ENCODE data around the gene TRIP12.
A peak's percentile ranks its signal among the peaks of the same experiment; 100 is the strongest.
"Not testable (repeated sequence)": the region's sequence is repeated elsewhere in the genome, so short reads cannot be mapped to it uniquely, and the experiment has no call there.

TRIP12 gene

GRCh38 chr2:229765721-229766120, 156.1 kb downstream of the TRIP12 start:
- Histone ChIP-seq H3K4me3 (ENCODE audit: low read depth, low read length) (no peak overlapping the region), H3K9ac (ENCODE audit: low read length) (no peak overlapping the region), H3K36me3 (ENCODE audit: control insufficient read depth, insufficient read depth, low read length) (peaks cover 66% of the 10 kb centered on the region), H3K4me1 (ENCODE audit: control insufficient read depth, insufficient read depth, low read length) (peaks cover 10% of the 10 kb centered on the region; the same call in 1 of the 2 replicates), H3K9me3 (ENCODE audit: control insufficient read depth, insufficient read depth, low read depth, low read length) (no peaks in the 10 kb centered on the region), H3K27ac (ENCODE audit: low read depth, low read length) (no peak overlapping the region), H3K27me3 (ENCODE audit: control insufficient read depth, insufficient read depth, low read length) (no peaks in the 10 kb centered on the region)

DNA sequence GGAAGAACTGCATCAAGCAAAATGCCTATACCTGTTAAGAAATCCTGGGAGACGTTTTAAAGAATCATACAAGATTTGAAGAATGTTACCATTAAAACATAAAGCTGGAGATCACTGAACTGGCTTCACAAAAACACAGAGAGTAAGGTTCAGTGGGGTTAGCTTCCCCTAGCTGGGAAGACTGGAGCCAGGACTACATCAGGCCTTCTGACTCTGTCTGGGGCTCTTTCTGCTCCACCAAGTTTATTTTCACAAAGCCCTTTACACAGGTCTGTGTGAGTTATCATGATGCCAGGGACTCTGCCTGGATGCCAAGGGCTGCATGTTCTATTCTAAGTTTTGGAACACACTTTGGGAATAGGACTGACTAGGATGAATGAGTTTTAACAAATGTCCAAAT, 160.1 kb downstream of the TRIP12 start:
- Histone ChIP-seq H3K9ac (ENCODE audit: low read length) (no peak overlapping the region), H3K36me3 (ENCODE audit: control insufficient read depth, insufficient read depth, low read length) (peaks cover 29% of the 10 kb centered on the region), H3K27me3 (ENCODE audit: control insufficient read depth, insufficient read depth, low read length) (no peaks in the 10 kb centered on the region), H3K9me3 (ENCODE audit: control insufficient read depth, insufficient read depth, low read depth, low read length) (no peaks in the 10 kb centered on the region), H3K4me3 (ENCODE audit: low read depth, low read length) (no peak overlapping the region), H3K4me1 (ENCODE audit: control insufficient read depth, insufficient read depth, low read length) (peaks cover 10% of the 10 kb centered on the region; the same call in 1 of the 2 replicates), H3K27ac (ENCODE audit: low read depth, low read length) (no peak overlapping the region)

DNA sequence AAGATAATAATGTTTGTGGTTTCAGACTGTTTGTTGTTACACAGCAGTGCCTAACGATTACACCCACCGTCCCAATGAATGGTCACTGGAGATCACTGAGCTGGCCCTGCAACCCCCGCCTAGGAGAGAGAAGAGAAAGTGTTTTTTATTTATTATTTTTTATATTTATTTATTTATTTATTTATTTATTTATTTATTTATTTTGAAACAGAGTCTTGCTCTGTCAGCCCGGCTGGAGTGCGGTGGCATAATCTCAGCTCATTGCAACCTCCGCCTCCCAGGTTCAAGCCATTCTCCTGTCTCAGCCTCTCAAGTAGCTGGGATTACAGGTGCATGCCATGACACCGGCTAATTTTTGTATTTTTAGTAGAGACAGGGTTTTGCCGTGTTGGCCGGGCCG, 164.3 kb downstream of the TRIP12 start:
- not testable (repeated sequence) for H3K27me3 ChIP-seq (ENCODE audit: control insufficient read depth, insufficient read depth, low read length); H3K9ac ChIP-seq (ENCODE audit: low read length); H3K36me3 ChIP-seq (ENCODE audit: control insufficient read depth, insufficient read depth, low read length); H3K27ac ChIP-seq (ENCODE audit: low read depth, low read length); H3K9me3 ChIP-seq (ENCODE audit: control insufficient read depth, insufficient read depth, low read depth, low read length); H3K4me1 ChIP-seq (ENCODE audit: control insufficient read depth, insufficient read depth, low read length); H3K4me3 ChIP-seq (ENCODE audit: low read depth, low read length)

- Histone ChIP-seq H3K9ac (ENCODE audit: low read length) (no peak overlapping the region), H3K4me3 (ENCODE audit: low read depth, low read length) (no peak overlapping the region), H3K36me3 (ENCODE audit: control insufficient read depth, insufficient read depth, low read length) (no peaks in the 10 kb centered on the region), H3K27me3 (ENCODE audit: control insufficient read depth, insufficient read depth, low read length) (no peaks in the 10 kb centered on the region), H3K9me3 (ENCODE audit: control insufficient read depth, insufficient read depth, low read depth, low read length) (no peaks in the 10 kb centered on the region), H3K4me1 (ENCODE audit: control insufficient read depth, insufficient read depth, low read length) (no peaks in the 10 kb centered on the region), H3K27ac (ENCODE audit: low read depth, low read length) (no peak overlapping the region)
These were observed 168.7 kb downstream of the TRIP12 start for GRCh38 chr2:229752970-229753729.

DNA sequence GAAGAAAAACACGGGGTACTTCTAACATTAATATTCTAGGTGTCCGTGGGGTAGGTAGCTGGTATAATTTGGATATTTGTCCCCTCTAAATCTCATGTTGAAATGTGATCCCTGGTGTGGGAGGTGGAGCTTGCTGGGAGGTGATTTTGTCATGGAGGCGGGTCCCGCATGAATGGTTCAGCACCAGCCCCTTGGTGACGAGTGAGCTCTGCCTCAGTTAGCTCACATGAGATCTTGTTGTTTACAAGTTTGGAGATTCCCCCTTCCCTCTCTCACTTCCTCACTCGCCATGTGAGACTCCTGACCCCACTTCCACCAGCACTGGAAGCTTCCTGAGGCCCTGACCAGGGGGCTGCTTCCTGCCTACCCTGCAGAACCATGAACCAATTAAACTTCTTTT, 172.0 kb downstream of the TRIP12 start:
- Histone ChIP-seq H3K4me3 (ENCODE audit: low read depth, low read length) (no peak overlapping the region), H3K9ac (ENCODE audit: low read length) (no peak overlapping the region), H3K27ac (ENCODE audit: low read depth, low read length) (no peak overlapping the region), H3K27me3 (ENCODE audit: control insufficient read depth, insufficient read depth, low read length) (no peaks in the 10 kb centered on the region), H3K36me3 (ENCODE audit: control insufficient read depth, insufficient read depth, low read length) (no peaks in the 10 kb centered on the region), H3K4me1 (ENCODE audit: control insufficient read depth, insufficient read depth, low read length) (no peaks in the 10 kb centered on the region), H3K9me3 (ENCODE audit: control insufficient read depth, insufficient read depth, low read depth, low read length) (no peaks in the 10 kb centered on the region; the same call in 1 of the 2 replicates)

DNA sequence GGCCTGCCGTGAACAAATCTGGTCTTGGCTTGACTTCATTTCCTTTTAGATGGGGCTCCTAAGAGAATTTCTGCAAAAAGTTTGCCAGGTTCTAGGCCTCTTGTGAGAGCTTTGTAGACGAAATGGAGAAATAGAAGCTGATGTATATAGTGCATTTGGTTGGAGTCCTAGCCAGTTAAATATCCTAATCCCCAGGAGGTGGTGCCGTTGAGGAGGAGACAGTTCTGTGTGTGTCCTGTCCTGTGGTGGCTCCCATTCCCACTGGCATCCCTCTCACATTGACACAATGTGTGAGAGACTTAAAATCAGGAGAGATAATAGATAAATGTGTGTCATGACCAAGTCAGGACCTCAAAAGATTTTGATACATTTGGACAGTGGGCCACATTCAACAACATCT, 172.9 kb downstream of the TRIP12 start:
- Histone ChIP-seq H3K9me3 (ENCODE audit: control insufficient read depth, insufficient read depth, low read depth, low read length) (no peaks in the 10 kb centered on the region; the same call in 1 of the 2 replicates), H3K27ac (ENCODE audit: low read depth, low read length) (no peak overlapping the region), H3K36me3 (ENCODE audit: control insufficient read depth, insufficient read depth, low read length) (no peaks in the 10 kb centered on the region), H3K9ac (ENCODE audit: low read length) (no peak overlapping the region), H3K4me1 (ENCODE audit: control insufficient read depth, insufficient read depth, low read length) (no peaks in the 10 kb centered on the region), H3K4me3 (ENCODE audit: low read depth, low read length) (no peak overlapping the region), H3K27me3 (ENCODE audit: control insufficient read depth, insufficient read depth, low read length) (no peaks in the 10 kb centered on the region)

- not testable (repeated sequence) for H3K4me1 ChIP-seq (ENCODE audit: control insufficient read depth, insufficient read depth, low read length); H3K36me3 ChIP-seq (ENCODE audit: control insufficient read depth, insufficient read depth, low read length); H3K27ac ChIP-seq (ENCODE audit: low read depth, low read length); H3K4me3 ChIP-seq (ENCODE audit: low read depth, low read length); H3K9ac ChIP-seq (ENCODE audit: low read length); H3K27me3 ChIP-seq (ENCODE audit: control insufficient read depth, insufficient read depth, low read length)
- peaks cover 25% of the 10 kb centered on the region for H3K9me3 ChIP-seq (ENCODE audit: control insufficient read depth, insufficient read depth, low read depth, low read length)
These were observed 179.1 kb downstream of the TRIP12 start for GRCh38 chr2:229742691-229743090.

GRCh38 chr2:229740279-229740678, 181.5 kb downstream of the TRIP12 start:
- Histone ChIP-seq H3K27me3 (ENCODE audit: control insufficient read depth, insufficient read depth, low read length) (no peaks in the 10 kb centered on the region), H3K9ac (ENCODE audit: low read length) (no peak overlapping the region), H3K9me3 (ENCODE audit: control insufficient read depth, insufficient read depth, low read depth, low read length) (peaks cover 35% of the 10 kb centered on the region), H3K4me3 (ENCODE audit: low read depth, low read length) (no peak overlapping the region), H3K27ac (ENCODE audit: low read depth, low read length) (no peak overlapping the region), H3K36me3 (ENCODE audit: control insufficient read depth, insufficient read depth, low read length) (no peaks in the 10 kb centered on the region; the same call in 1 of the 2 replicates), H3K4me1 (ENCODE audit: control insufficient read depth, insufficient read depth, low read length) (no peaks in the 10 kb centered on the region; the same call in 1 of the 2 replicates)

DNA sequence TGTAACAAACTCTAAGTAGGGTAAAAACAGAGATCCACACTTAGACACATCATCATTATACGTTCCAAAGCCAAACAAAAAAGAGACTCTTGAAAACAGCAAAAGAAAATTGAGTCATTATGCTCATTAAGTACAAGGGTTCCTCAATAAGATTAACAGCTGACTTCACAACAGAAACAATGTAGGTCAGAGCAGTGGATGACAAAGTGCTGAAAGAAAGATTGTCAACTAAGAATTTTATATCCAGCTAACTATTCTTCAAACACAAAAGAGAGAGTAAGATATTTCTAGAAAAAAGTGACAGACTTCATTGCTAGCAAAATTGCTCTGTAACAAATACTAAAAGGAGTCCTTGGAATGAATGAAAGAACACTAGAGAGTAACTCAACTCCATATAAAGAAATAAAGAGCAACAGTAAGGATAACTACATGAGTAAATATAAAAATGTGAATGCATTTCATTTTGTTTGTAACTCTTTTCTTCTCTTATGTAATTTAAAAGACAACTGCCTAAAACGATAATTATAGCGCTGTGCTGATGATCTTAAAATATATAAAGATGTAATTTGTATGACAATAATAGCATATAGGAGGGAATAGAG, 183.7 kb downstream of the TRIP12 start:
- H3K27ac ChIP-seq (ENCODE audit: low read depth, low read length) = no peak overlapping the region
- H3K9ac ChIP-seq (ENCODE audit: low read length) = no peak overlapping the region
- no peaks in the 10 kb centered on the region for H3K27me3 ChIP-seq (ENCODE audit: control insufficient read depth, insufficient read depth, low read length)
- no peaks in the 10 kb centered on the region; the same call in 1 of the 2 replicates for H3K36me3 ChIP-seq (ENCODE audit: control insufficient read depth, insufficient read depth, low read length)
- H3K9me3 ChIP-seq (ENCODE audit: control insufficient read depth, insufficient read depth, low read depth, low read length) = peaks cover 35% of the 10 kb centered on the region
- no peak overlapping the region for H3K4me3 ChIP-seq (ENCODE audit: low read depth, low read length)
- H3K4me1 ChIP-seq (ENCODE audit: control insufficient read depth, insufficient read depth, low read length) = peaks cover 16% of the 10 kb centered on the region

- Histone ChIP-seq H3K9me3 (ENCODE audit: control insufficient read depth, insufficient read depth, low read depth, low read length) (peaks cover 24% of the 10 kb centered on the region), H3K36me3 (ENCODE audit: control insufficient read depth, insufficient read depth, low read length) (no peaks in the 10 kb centered on the region; the same call in 1 of the 2 replicates), H3K4me1 (ENCODE audit: control insufficient read depth, insufficient read depth, low read length) (peaks cover 23% of the 10 kb centered on the region), H3K9ac (ENCODE audit: low read length) (no peak overlapping the region), H3K4me3 (ENCODE audit: low read depth, low read length) (no peak overlapping the region), H3K27me3 (ENCODE audit: control insufficient read depth, insufficient read depth, low read length) (no peaks in the 10 kb centered on the region), H3K27ac (ENCODE audit: low read depth, low read length) (peak overlapping the region; percentile 57)
These were observed 187.4 kb downstream of the TRIP12 start for GRCh38 chr2:229734410-229734809.

DNA sequence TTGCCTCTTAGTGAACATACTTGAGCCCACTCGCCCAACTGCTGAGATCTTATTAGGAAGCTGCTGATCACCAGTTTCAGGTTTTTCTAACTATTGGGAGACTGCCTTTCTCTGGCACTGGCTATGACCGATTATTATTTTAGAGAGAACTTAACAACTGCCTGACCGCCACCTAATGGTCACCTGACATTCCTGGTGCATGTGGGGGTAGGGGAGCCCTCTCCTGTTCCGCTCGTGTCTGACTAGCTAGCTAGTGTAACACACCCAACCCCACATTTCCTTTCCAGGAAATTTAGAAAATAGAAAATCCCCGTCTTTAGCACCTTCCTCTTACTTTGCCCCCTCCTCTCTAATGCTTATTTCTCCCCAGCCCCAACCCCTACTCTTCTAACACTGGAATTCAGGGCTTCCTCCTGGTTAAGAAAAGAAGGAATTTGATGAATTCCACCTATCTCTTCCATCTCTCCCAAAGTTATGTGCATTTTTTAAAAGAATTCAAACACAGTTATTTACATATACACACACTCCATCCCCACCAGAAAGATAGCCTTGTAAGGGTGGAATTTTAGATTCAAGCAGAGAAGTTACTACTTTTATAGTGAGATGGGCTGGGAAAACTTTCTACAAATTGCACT, 188.1 kb downstream of the TRIP12 start:
- Histone ChIP-seq H3K4me1 (ENCODE audit: control insufficient read depth, insufficient read depth, low read length) (peaks cover 23% of the 10 kb centered on the region), H3K4me3 (ENCODE audit: low read depth, low read length) (no peak overlapping the region), H3K9me3 (ENCODE audit: control insufficient read depth, insufficient read depth, low read depth, low read length) (peaks cover 17% of the 10 kb centered on the region), H3K9ac (ENCODE audit: low read length) (peak overlapping the region; percentile 64), H3K27me3 (ENCODE audit: control insufficient read depth, insufficient read depth, low read length) (no peaks in the 10 kb centered on the region), H3K36me3 (ENCODE audit: control insufficient read depth, insufficient read depth, low read length) (no peaks in the 10 kb centered on the region), H3K27ac (ENCODE audit: low read depth, low read length) (peak overlapping the region; percentile 57)

All from HUES6 (cell line).